H1 (cell line): ENCODE measurements around the gene ATP8B3. TPM values are rescaled to one million over a fixed set of nuclear protein-coding genes. Genes with fewer than 3 reads are reported as not detected.

Experiments used
- CTCF ChIA-PET: fragments of 300-600 bp; sonication (Branson Sonifier 250); formaldehyde crosslinking; loops from one replicate; lab custom pipeline; 2021; ENCODE audit not compliant: partially characterized antibody; lab: Charles Lee
- POLR2A ChIA-PET: fragments of 300-600 bp; sonication (Branson Sonifier 250); formaldehyde crosslinking; loops from one replicate; lab custom pipeline; 2021; ENCODE audit warnings: inconsistent platforms; ENCODE audit not compliant: partially characterized antibody; lab: Charles Lee
- DNase-seq, 2 experiments: peaks; one replicate each; pipeline versions ENCODE4 v3.0.0 to v3.0.0-alpha.2; 2010 to 2022; ENCODE audit warnings: low spot score in 2 of 2, low read depth in 1 of 2, mixed read lengths in 1 of 2
- FAIRE-seq: peaks from 2 replicates; lab custom pipeline; 2011; peaks lifted over from hg19 to GRCh38; lab: Jason Lieb, UNC
- H2AFZ ChIP-seq: 2 replicates; pipeline ENCODE4 v1.8.1; 2012; ENCODE audit warnings: low read length, inconsistent platforms
- H2AK5ac ChIP-seq: 2 replicates; pipeline ENCODE4 v1.6.1; 2013; ENCODE audit warnings: low read depth, low read length
- H2BK120ac ChIP-seq: replicated peaks from 2 replicates; pipeline ENCODE3; 2013; ENCODE audit warnings: low read depth, low read length, inconsistent platforms
- H2BK12ac ChIP-seq: 2 replicates; pipeline ENCODE4 v1.6.1; 2013; ENCODE audit warnings: low read depth, low read length
- H2BK15ac ChIP-seq: 2 replicates; pipeline ENCODE4 v1.6.1; 2013; ENCODE audit warnings: low read length
- H2BK20ac ChIP-seq: 2 replicates; pipeline ENCODE4 v1.6.1; 2013; ENCODE audit warnings: low read length
- H2BK5ac ChIP-seq: 2 replicates; pipeline ENCODE4 v1.6.1; 2013; ENCODE audit warnings: low read depth, low read length
- H3K14ac ChIP-seq: 2 replicates; pipeline ENCODE4 v1.6.1; 2013; ENCODE audit warnings: inconsistent platforms; ENCODE audit not compliant: insufficient read length
- H3K18ac ChIP-seq: 2 replicates; pipeline ENCODE4 v1.6.1; 2013; ENCODE audit warnings: low read length; ENCODE audit errors: extremely low read depth
- H3K23ac ChIP-seq: 2 replicates; pipeline ENCODE4 v1.6.1; 2013; ENCODE audit warnings: inconsistent platforms; ENCODE audit not compliant: insufficient read length
- H3K23me2 ChIP-seq: 2 replicates; pipeline ENCODE4 v1.6.1; 2013; ENCODE audit warnings: low read depth, low read length
- H3K27ac ChIP-seq: 2 replicates; pipeline ENCODE4 v1.6.1; 2011; ENCODE audit warnings: low read depth, low read length, inconsistent platforms
- H3K27me3 ChIP-seq, 4 experiments: replicated peaks in 1 of 4; 1 replicate in 1 of 4; 2 replicates in 3 of 4; pipeline versions ENCODE4 v1.6.1 to v1.8.1; 2011 to 2013; ENCODE audit warnings: low read length in 3 of 4, mild to moderate bottlenecking in 3 of 4, inconsistent platforms in 2 of 4, mixed read lengths in 2 of 4, moderate library complexity in 1 of 4; ENCODE audit not compliant: control insufficient read depth in 3 of 4, insufficient read depth in 3 of 4; ENCODE audit errors: extremely low read depth in 1 of 4
- H3K36me3 ChIP-seq, 4 experiments: 2 replicates each; pipeline versions ENCODE4 v1.6.1 to v1.8.1; 2011 to 2013; ENCODE audit warnings: mild to moderate bottlenecking in 4 of 4, low read length in 3 of 4, moderate library complexity in 2 of 4, control low read depth in 1 of 4, inconsistent platforms in 1 of 4; ENCODE audit not compliant: insufficient read depth in 4 of 4, control insufficient read depth in 2 of 4
- H3K4ac ChIP-seq: replicated peaks from 2 replicates; pipeline ENCODE3; 2013; ENCODE audit warnings: low read length, low read depth, mixed read lengths, inconsistent platforms; ENCODE audit not compliant: insufficient read length
- H3K4me1 ChIP-seq, 4 experiments: replicated peaks in 1 of 4; 1 replicate in 1 of 4; 2 replicates in 3 of 4; pipeline versions ENCODE4 v1.6.1 to v1.8.1; 2011 to 2013; ENCODE audit warnings: low read length in 3 of 4, inconsistent platforms in 2 of 4, mixed read lengths in 1 of 4; ENCODE audit not compliant: insufficient read depth in 4 of 4, control insufficient read depth in 3 of 4
- H3K4me2 ChIP-seq, 2 experiments: 2 replicates each; pipeline versions ENCODE4 v1.6.1 to v1.8.1; 2011 to 2013; ENCODE audit warnings: low read depth in 2 of 2, low read length in 2 of 2, control low read depth in 1 of 2, inconsistent platforms in 1 of 2, mild to moderate bottlenecking in 1 of 2; ENCODE audit not compliant: insufficient read depth in 1 of 2
- H3K4me3 ChIP-seq, 4 experiments: fragments of 200-600, 300-600 bp in 1 of 4; sonication (generic), shearing (Covaris generic), sonication (Bioruptor Twin) in 1 of 4; 2 replicates each; pipeline versions ENCODE4 v1.5.1 to v1.8.1; 2011 to 2016; ENCODE audit warnings: low read length in 4 of 4, low read depth in 3 of 4, control low read depth in 2 of 4, inconsistent platforms in 2 of 4, mild to moderate bottlenecking in 2 of 4, mixed read lengths in 1 of 4, moderate library complexity in 1 of 4; ENCODE audit not compliant: insufficient read depth in 2 of 4; ENCODE audit errors: extremely low read depth in 1 of 4
- H3K56ac ChIP-seq: replicated peaks from 2 replicates; pipeline ENCODE3; 2013; ENCODE audit warnings: low read depth, mild to moderate bottlenecking, mixed read lengths, low read length, inconsistent platforms; ENCODE audit not compliant: insufficient read length
- H3K79me1 ChIP-seq: 2 replicates; pipeline ENCODE4 v1.6.1; 2013; ENCODE audit warnings: low read depth, low read length, control low read depth
- H3K79me2 ChIP-seq, 2 experiments: 2 replicates each; pipeline versions ENCODE4 v1.6.1 to v1.8.1; 2012 to 2013; ENCODE audit warnings: low read length in 2 of 2, mild to moderate bottlenecking in 2 of 2, inconsistent platforms in 1 of 2; ENCODE audit not compliant: insufficient read depth in 2 of 2, control insufficient read depth in 1 of 2
- H3K9ac ChIP-seq, 4 experiments: replicated peaks in 1 of 4; 1 replicate in 1 of 4; 2 replicates in 3 of 4; pipeline versions ENCODE4 v1.6.1 to v1.8.1; 2011 to 2013; ENCODE audit warnings: low read depth in 3 of 4, low read length in 3 of 4, control low read depth in 2 of 4, mild to moderate bottlenecking in 2 of 4, moderate library complexity in 2 of 4, inconsistent platforms in 1 of 4; ENCODE audit errors: extremely low read depth in 1 of 4
- H3K9me3 ChIP-seq, 2 experiments: 2 replicates each; pipeline versions ENCODE4 v1.6.1 to v1.8.1; 2012 to 2013; ENCODE audit warnings: mild to moderate bottlenecking in 2 of 2, moderate library complexity in 2 of 2, control low read depth in 1 of 2, inconsistent platforms in 1 of 2, low read depth in 1 of 2, low read length in 1 of 2, mixed read lengths in 1 of 2; ENCODE audit not compliant: insufficient read depth in 2 of 2
- H4K20me1 ChIP-seq, 2 experiments: replicated peaks in 1 of 2; 2 replicates each; pipeline versions ENCODE3 to v1.8.1; 2011 to 2013; ENCODE audit warnings: inconsistent platforms in 2 of 2, low read length in 2 of 2, mild to moderate bottlenecking in 1 of 2; ENCODE audit not compliant: insufficient read depth in 2 of 2, control insufficient read depth in 1 of 2
- H4K5ac ChIP-seq: 2 replicates; pipeline ENCODE4 v1.6.1; 2013; ENCODE audit warnings: low read length, low read depth, mixed read lengths, inconsistent platforms; ENCODE audit not compliant: insufficient read length
- H4K8ac ChIP-seq: 2 replicates; pipeline ENCODE4 v1.8.0; 2013; ENCODE audit warnings: mild to moderate bottlenecking, moderate library complexity, low read length, inconsistent platforms; ENCODE audit not compliant: insufficient read depth; ENCODE audit errors: extremely low read depth
- H4K91ac ChIP-seq: replicated peaks from 2 replicates; pipeline ENCODE3; 2013; ENCODE audit warnings: low read length, mixed read lengths, inconsistent platforms; ENCODE audit not compliant: insufficient read length
- EGR1 ChIP-seq: IDR thresholded peaks from 2 replicates; pipeline ENCODE4 v1.6.1; 2011; ENCODE audit warnings: low read depth, low read length, borderline replicate concordance
- HDAC6 ChIP-seq: IDR thresholded peaks from one replicate; pipeline ENCODE4 v1.7.1; 2012; ENCODE audit warnings: low read depth, mild to moderate bottlenecking, inconsistent platforms, low read length, moderate library complexity
- WGBS, 2 experiments: shearing (Covaris generic) in 1 of 2; methylation state at CpG; one replicate each; pipeline versions ENCODE4 v1.1.6 to v1.1.7; 2013 to 2015; ENCODE audit warnings: low lambda C conversion rate in 2 of 2, mixed read lengths in 2 of 2, inconsistent platforms in 1 of 2, low coverage in 1 of 2, missing lambda C conversion rate in 1 of 2; ENCODE audit not compliant: insufficient replicate concordance in 2 of 2, insufficient coverage in 1 of 2, insufficient read length in 1 of 2; ENCODE audit errors: extremely low coverage in 1 of 2, missing lambda C conversion rate in 1 of 2; 5-methylcytosine and 5-hydroxymethylcytosine counted together
- polyA plus RNA-seq, 7 experiments: library from polyadenylated mRNA; depleted of rRNA in 3 of 7; stranded (reverse) in 5 of 7; unstranded in 2 of 7; fragments of >200 nt in 5 of 7; fragments of 200-250 nt in 2 of 7; gene quantifications; 1 replicate in 5 of 7; 2 replicates in 1 of 7; 4 replicates in 1 of 7; pipeline versions ENCODE4 v1.2.1 to v1.2.3, GENCODE V29; 2011 to 2013; ENCODE audit warnings: missing spikeins in 2 of 7, mixed read lengths in 2 of 7
- total RNA-seq: library from RNA; stranded (reverse); fragmentation: NEBNext Ultra II Directional; extraction: Animal tissue kit (Norgen Biotek cat#: 25700); gene quantifications from 2 replicates; pipeline ENCODE4 v1.2.1, GENCODE V29; 2021

Gene ATP8B3
- total and polyA plus RNA-seq, 2 of the 8 experiments (the other 6 are each of a cell fraction or from before 2014, with no cell fraction given) = 4.1 to 9.3 TPM

DNA sequence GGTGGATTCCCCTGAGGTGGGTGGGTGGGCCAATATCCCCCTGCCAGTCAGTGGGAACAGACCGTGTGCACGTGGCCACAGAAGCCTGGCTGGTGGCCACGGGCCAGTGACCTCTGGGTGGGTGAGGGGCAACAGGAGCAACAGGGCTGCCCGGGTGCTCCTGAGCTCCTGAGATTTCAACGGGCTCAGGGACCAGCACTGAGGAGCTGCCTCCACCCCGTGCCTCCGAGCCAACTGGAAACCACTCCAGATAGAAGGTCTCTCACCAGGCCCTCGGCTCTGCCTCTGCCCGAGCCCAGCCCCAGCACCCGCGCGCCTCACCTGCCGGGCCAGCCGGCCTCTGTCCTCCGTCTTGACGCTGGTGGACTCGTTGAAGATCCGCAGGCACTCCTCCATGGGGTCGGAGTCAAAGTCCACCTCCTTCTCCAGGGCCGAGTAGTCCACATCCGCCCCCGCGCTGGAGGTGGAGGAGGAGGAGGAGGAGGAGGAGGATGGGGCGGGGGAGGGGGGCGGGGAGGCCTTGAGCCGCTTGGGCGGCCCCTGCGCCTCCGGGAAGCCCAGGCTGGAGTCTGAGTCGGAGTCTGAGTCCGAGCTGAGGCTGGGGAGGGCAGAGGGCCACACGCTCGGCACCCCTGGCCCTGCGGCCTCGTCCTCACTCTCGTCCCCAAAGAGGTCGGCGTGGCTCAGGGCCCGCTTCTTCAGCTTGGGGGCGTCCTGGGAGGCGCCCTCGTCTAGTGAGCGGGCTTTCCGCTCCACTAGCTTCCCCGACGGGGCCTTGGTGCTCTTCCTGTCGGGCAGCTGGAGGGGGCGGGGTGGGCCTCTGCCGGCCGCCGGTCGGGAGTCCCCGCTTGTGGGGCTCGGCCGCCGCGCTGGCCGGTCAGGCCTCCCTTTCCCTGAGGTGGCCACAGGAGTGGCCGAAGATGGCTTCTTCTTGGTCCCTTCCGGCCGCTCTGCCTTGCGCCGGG is 14.8 kb upstream of the ATP8B3 start:
- peaks cover 0 to 7% of the 10 kb centered on the region in 2 experiments for H4K20me1 ChIP-seq
- H3K27ac ChIP-seq = 0 out of 2 replicates have a peak overlapping the region, but pooled peaks have one; percentile 34
- peak overlapping the region; percentile 87 for H3K18ac ChIP-seq
- H2BK120ac ChIP-seq = no peak overlapping the region
- H2BK12ac ChIP-seq = 0 out of 2 replicates have a peak overlapping the region, but pooled peaks have one; percentile 75
- peak overlapping the region; percentile 46; the same call in 1 of the 2 replicates for H2BK15ac ChIP-seq
- H2AK5ac ChIP-seq = no peak overlapping the region; the same call in 1 of the 2 replicates
- peak overlapping the region; percentile 86 for H4K5ac ChIP-seq
- POLR2A ChIA-PET = interaction anchor here (0.6 to 1.6 kb wide), 8 partner anchors 9 to 451 kb away, joined by 3 to 5 read pairs (median 3); no protein-coding TSS in a partner anchor
- peaks cover 0 to 14% (median 8%) of the 10 kb centered on the region in 4 experiments; a peak in 6 of 7 replicates for H3K4me1 ChIP-seq
- H3K4me2 ChIP-seq = peak overlapping the region; percentile 43 to 54; a peak in 3 of 4 replicates
- H3K9me3 ChIP-seq = no peaks in the 10 kb centered on the region
- no peak overlapping the region for H2BK20ac ChIP-seq
- no peaks in the 10 kb centered on the region for H3K27me3 ChIP-seq
- H3K79me2 ChIP-seq = peaks cover 0 to 16% of the 10 kb centered on the region in 2 experiments; a peak in 2 of 4 replicates
- peaks cover 6% of the 10 kb centered on the region for H3K79me1 ChIP-seq
- H4K8ac ChIP-seq = peak overlapping the region; percentile 83
- peak overlapping the region; percentile 85 for H3K4ac ChIP-seq
- no peak overlapping the region for H2AFZ ChIP-seq
- peak overlapping the region; percentile 78; the same call in 1 of the 2 replicates for H2BK5ac ChIP-seq
- H4K91ac ChIP-seq = peak overlapping the region; percentile 93
- peak overlapping the region; percentile 46 for H3K56ac ChIP-seq
- no peak overlapping the region for H3K14ac ChIP-seq
- WGBS, 2 experiments = 75% methylated on average over 42 of the region's 63 CpGs; no CpG with 5 or more reads in 1 of the 2 experiments
- DNase-seq (peak in 1 of 2 experiments; percentile 69), FAIRE-seq (no peak)
- no peak overlapping the region for H3K23ac ChIP-seq
- CTCF ChIA-PET = interaction anchor here (0.6 to 16.5 kb wide), 37 partner anchors 9 to 434 kb away, joined by 3 to 228 read pairs (median 4); no protein-coding TSS in a partner anchor
- no peak overlapping the region for H3K9ac ChIP-seq
- no peak for TF ChIP-seq HDAC6
- TF ChIP-seq EGR1 = peak; percentile 34; the same call in 1 of the 2 replicates
- H3K23me2 ChIP-seq = peaks cover 2% of the 10 kb centered on the region; the same call in 1 of the 2 replicates
- 0 out of 8 replicates have a peak overlapping the region, but pooled peaks of 1 of the 4 experiments have one; percentile 14 for H3K4me3 ChIP-seq
- peaks cover 3 to 17% (median 4%) of the 10 kb centered on the region in 4 experiments; a peak in 3 of 8 replicates for H3K36me3 ChIP-seq
